ENCODE measurements around the gene EDN2. TPM values are rescaled to one million over a fixed set of nuclear protein-coding genes. Genes with fewer than 3 reads are reported as not detected.

EDN2 gene
- total RNA-seq, 1 experiment from 2014 or later = not detected

DNA sequence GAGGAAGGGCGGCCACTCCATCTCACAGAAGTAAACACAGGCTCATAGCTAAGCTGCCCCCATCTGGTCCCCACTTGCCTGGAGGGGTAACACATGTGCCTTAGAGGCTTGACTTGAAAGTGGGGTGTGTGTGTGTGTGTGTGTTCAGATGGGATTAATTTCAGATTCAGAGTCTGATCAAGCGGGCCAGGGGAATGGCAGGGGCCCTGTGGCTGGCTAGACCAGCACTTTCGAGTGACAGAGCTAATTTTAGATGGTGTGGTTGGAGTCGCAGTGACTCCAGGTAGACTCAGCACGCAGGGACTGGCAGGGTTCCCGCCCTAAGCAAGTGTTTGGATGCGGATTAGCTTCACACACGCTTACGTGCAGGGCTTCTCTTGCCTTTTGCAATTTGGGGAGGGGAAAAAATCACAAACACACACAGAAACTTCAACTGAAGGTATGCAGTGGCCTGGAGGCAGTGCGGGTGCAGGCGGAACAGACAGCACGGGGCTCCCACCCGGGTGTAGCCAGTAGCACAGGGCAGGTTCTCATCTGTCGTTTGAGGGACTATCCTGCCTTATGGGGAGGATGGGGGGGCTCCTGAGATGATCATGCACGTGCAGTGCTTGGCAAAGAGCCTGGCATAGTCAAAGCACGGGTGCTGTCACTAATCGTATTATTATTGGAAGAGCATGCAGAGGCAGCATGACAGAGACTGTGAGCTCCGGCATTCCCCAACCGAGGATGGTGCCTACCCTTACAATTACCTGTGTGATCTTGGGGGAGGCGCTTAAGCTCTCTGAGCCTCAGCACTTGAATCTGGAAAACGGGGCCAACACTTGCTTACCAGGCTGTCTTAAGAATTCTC, 1.3 kb downstream of the EDN2 start:
- no peak for DNase-seq (ENCODE audit: low read depth)

DNA sequence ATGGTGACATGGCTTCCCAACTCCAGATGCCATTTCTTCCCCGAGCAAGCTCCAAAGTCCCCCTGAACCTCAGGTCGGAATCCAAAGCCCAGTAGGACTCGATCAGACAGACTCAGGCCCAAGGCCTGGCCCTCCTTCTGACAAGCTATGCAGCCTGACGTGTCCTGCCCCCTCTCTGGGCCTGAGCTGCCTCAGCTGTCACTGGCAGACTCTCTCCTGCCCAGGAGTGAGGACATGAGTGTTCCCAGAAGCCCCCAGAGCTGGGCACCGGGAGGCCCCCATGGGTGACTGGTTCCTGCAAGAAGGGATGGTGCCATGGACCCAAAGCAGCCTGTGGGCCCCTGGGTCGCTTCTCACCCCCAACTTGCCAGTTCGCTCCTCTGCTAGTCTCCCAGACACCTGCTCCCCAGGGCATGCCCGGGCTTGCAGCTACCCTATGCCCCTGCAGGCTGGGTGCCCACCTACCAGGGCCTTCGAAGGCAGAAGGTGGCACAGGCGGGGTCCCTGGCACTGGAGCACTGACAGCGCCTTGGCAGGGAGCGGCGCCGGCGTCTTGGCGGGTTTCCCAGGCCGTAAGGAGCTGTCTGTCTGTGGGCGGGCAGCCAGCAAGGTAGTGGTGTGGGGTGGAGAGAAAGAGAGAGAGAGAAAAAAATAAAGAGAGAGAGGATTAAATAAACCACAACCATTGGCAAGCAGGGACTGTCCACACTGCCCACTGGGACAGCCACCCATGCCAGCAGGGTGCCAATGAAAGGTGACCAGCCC, 2.3 kb downstream of the EDN2 start:
- DNase-seq (ENCODE audit: low read depth) = no peak

DNA sequence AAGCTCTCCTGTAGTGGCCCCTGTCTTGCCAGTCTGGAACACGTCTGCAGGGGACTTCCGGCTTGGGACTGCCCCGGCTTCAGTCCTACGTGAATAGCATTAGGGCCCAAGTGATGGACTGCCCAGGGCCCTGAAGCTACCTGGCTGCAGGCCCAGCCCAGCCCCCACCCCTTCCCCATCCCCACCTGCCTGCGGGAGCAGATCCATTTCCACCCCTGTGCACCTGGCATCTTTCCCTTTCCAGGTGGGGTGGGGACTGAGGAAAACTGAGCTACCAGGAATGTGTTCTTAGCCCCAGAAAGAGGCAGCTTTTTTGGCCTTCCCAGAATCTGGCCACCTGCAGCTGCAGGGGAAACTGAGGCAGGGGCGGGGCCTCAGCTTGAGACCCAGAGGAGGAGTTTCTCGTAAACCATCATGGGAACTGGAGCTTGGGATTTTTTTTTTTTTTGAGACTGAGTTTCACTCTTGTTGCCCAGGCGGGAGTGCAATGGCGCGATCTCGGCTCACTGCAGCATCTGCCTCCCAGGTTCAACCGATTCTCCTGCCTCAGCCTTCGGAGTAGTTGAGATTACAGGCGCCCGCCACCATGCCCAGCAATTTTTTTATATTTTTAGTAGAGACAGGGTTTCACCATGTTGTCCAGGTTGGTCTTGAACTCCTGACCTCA, 3.2 kb downstream of the EDN2 start:
- no peak for DNase-seq (ENCODE audit: low read depth)

DNA sequence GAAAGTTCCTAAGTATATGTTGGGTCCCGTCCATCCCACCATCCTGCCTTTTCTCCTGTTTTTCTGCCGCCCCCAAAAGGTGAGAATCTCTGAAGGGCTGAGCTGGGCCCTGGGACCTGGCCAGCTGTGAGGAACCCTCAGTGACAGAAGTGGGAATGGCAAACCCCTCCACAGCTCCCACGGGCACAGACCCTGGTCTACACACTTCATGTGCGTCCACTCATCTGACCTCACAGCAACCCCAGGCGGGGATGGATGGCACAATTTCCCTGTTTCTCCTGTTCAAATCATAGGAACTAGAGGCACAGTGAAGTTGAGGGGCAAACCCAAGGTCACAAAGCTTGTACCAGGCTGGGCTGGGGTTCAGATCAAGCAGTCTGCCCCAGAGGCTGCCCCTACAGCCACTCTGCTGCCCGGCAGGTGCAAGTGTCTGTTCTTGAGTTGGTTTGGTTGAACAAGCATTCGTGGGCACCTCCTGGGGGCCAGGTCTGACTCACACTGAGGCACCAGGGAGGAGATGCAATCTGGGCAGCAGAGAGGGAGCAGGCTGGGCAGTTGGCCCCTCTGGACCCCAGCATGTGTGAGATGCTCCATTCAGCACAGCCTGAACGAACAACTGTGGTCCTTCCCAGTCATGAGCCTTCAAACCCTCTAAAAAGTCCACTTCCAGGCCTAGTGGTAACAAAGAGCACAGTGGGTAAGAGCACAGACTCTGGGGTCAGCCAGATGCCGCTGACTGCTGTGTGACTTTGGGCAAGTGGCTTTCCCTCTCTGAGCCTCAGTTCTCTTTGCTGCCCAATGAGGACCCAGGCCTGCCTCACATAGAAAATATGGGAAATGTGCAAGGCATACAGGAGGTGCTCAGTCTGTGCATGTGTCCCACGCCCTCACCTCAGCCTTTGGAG, 4.0 kb downstream of the EDN2 start:
- DNase-seq (ENCODE audit: low read depth) = no peak

- no peak for DNase-seq (ENCODE audit: low read depth)
These were observed 4.7 kb downstream of the EDN2 start for GRCh38 chr1:41479808-41480160.

DNA sequence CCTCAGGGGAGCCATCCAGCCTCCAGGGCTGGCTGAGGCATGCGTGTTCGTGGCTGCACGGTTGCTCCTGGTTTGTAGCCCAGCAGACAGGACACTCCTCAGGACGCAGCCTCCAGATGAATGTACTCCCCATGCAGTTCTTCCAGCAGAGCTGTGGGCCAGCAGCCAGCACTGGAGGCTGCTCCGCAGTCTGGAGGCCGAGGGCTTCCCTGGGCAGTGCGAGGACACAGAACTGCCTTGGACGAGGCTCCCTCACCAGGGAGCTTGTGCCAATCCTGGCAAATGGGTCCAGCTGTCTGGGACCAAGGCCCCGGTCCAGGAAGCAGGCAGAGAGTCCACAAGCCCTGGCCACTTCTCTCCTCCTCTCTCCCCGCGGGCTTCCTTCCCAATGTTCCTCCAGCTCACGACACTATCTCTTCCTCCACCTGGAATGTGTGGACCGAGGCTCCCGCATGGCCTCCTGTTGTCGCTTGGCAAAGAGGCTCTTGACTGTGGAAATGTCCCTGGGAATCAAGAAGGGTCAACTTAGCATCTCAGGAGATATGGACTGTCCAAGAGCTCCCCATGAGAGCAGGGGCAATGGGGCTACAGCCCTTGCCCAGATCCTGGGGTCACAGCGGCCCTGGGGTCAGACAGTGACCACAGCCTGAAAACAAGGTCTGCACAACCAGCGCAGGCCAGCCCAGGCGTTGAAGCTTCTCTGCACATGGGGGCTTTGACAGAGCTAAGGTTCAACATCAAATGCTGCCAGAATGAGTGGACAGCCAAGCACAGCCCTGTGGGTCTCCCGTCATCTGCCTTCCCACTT, 5.3 kb downstream of the EDN2 start:
- DNase-seq (ENCODE audit: low read depth) = no peak

DNA sequence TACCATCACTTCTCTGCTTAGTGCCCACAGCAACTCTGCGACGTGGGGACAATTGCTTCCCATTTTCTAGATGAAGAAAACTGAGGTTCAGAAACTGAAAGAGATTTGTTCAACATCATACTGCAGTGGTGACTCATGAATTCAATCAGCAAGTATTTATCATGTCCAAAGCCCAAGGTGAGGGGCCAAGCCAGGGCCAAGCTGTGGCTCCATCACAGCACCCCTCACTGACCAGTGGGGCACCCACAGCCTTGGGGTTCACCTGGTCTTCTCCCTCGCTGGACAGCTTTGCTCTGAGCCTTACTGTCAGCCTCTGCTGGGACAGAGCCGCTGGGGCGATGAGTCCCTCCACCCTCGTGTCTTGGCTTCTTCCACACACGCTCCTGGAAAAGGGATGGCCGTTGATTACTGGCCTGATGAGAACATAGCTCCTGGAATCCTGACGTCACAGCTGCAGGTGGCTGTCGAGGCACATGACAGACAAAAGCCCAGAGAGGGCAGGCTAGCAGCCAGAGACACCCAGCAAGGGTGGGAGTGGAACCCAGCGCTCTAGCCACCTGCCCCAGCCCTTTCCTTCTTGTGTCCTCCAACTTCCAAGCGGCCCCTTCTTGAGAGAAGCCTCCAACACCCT, 6.2 kb downstream of the EDN2 start:
- DNase-seq (ENCODE audit: low read depth) = no peak

DNA sequence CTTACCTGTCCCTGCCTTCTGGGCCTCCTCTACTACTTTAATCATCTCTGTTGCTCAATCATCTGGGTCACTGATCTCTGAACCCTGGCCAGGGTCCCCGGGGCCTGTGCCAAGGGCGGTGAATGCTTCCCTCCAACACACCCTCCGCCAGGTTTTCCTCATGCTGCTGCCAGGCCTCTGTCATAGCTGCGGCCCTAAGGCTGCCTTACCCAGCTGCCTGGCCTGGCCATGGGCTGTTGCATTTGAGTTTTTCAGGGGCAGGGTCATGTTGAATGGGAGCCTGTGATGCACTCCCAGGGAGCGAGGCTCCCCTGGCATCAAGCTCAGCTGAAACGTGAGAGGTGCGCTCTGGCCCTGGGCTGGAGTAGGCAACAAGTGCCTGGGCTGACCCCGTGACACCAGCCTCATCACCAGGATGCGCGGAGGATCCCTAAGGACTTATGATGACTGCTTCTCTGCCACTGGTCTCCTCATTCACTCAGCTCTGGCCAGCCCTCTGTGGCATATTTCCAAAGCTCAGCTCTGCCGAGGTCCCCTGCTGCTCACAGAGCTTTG, 7.6 kb downstream of the EDN2 start:
- no peak for DNase-seq (ENCODE audit: low read depth)

- no peak for DNase-seq (ENCODE audit: low read depth)
These were observed 8.5 kb downstream of the EDN2 start for GRCh38 chr1:41475859-41476567.

GRCh38 chr1:41475346-41475745, 9.1 kb downstream of the EDN2 start:
- DNase-seq (ENCODE audit: low read depth) = no peak

- no peak for DNase-seq (ENCODE audit: low read depth)
These were observed 9.8 kb downstream of the EDN2 start for GRCh38 chr1:41474490-41475271.

DNA sequence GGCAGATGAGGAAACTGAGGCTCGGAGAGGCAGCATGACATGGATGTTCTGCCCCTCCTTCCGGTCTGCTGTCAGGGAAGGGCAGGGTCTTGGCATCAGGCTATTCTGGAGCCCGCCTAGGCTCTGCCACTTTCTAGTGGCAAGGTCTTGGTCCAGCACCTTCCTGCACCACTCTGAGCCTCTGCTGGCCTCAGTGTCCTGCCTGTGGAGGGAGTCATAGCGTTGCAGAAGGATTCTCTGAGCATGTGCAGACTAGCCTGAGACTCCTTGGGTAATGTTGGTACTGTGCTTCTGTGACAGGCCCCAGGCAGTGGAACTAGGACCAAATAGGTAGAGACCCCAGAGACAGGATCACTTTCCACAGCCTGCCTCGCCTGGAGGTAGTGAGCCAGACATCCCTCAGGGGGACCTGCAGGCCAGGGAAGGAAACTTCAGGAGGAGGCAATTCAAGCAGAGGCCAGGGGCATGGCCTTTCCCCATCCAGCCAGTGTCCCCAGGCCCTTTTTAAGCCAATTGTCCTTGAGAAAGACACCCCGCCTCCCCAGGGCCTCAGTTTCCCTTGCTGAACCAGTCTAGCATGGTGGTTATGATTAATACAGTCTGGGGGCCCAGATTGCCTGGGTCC, 10.6 kb downstream of the EDN2 start:
- DNase-seq (ENCODE audit: low read depth) = no peak

- no peak for DNase-seq (ENCODE audit: low read depth)
These were observed 12.8 kb downstream of the EDN2 start for GRCh38 chr1:41471658-41472057.

DNA sequence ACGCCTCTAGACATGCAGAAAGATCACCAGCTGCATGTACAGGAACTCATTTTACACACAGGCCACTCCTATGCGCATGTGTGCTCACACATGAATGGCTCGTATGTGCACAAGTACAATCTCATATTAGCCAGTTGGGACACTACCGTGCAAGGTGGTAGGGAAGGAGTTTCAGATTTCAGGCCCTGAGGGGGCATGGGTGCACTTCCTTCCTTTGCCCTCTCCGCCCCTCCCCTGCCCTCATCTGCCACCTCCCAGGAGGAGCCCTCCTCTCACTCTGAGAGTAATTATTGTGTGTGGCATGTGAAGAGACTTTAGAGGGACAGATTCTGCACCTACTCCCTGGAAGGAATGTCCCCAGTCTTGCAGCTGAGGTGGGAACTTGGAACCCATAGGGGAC, 14.8 kb downstream of the EDN2 start:
- DNase-seq (ENCODE audit: low read depth) = no peak

GRCh38 chr1:41468122-41468762, 16.2 kb downstream of the EDN2 start:
- DNase-seq (ENCODE audit: low read depth) = no peak

DNA sequence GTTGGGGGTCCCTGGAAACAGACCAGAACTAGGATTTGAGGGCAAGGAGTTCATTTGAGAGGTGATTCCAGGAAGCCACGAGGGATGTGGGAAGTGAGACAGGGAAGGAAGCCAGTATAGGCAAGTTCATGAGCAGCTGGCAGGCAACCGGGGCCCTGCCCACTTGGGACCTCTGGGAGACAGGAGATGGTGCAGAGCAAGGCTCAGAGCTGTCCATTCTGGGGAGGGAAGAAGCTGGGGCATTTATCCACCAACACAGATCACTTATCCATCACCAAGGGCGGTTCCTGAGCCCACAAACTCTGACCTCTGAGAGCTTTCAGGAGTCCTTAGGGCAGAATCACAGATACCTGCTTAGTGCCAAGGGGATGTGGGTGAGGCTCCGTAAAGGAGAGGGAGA, 16.8 kb downstream of the EDN2 start:
- DNase-seq (ENCODE audit: low read depth) = peak; percentile 32

DNA sequence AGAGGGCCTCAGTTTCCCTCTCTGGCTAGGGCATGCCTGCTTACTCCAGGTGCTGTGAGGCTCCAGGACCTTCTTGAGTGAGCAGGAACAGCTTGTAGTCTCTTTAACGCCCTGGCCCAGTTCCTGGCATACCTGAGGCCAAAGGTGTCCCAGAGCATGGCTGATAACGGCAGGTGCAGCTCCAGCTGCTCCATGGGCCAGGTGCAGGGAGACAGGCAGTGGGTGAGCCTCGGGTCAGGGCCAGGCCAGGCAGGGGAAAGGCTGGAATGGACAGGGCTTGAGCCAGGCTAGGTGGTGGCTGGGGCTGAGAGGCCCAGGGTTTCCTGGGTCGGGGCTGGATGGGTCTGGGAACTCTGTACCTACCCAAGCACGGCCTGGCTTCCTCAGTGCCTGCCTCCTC, 18.3 kb downstream of the EDN2 start:
- DNase-seq (ENCODE audit: low read depth) = no peak

Measured in LHCN-M2 (cell line).